Mononuclear cell (primary cell): ENCODE results near the gene FAM156B. TPM values are rescaled to one million over a fixed set of nuclear protein-coding genes. Genes with fewer than 3 reads are reported as not detected.
"Not testable (repeated sequence)": the region's sequence is repeated elsewhere in the genome, so short reads cannot be mapped to it uniquely, and the experiment has no call there.

Experiments
- H3K27me3 ChIP-seq: 2 replicates; pipeline ENCODE4 v1.6.0; 2011; ENCODE audit warnings: low read length, control low read depth; ENCODE audit not compliant: insufficient read depth
- H3K4me1 ChIP-seq: 2 replicates; pipeline ENCODE4 v1.5.1; 2011; ENCODE audit warnings: mild to moderate bottlenecking, low read length, control low read depth; ENCODE audit not compliant: insufficient read depth
- H3K4me3 ChIP-seq: 2 replicates; pipeline ENCODE4 v1.5.1; 2011; ENCODE audit warnings: mild to moderate bottlenecking, low read length, moderate library complexity
- H3K9me3 ChIP-seq: 2 replicates; pipeline ENCODE4 v1.5.1; 2011; ENCODE audit warnings: low read depth, mild to moderate bottlenecking, control low read depth, low read length
- total RNA-seq: library from RNA; depleted of rRNA; stranded (reverse); fragments of >200 nt; gene quantifications from one replicate; pipeline ENCODE4 v1.2.3, GENCODE V29; 2012

Gene FAM156B
- total RNA-seq, 1 donor: 6.2 TPM

DNA sequence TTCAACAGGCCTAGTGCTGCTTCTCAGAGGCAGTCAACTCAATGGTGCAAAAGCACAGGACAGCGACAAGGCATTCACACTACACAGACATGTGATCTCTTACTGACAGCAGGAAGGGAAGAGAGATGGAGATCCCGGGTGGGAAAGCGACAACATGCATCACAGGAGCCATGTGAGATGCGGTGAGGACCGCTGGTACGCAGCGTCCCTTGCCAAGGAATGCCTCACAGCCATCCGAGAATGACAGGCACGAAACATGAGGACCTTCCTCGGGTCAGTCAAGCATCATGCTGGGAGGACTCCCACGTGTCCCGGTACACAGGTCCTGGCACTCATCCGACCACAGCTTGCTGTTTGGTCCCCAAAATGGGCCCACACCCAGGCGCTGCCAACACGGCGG is 50.4 kb downstream of the FAM156B start:
- H3K9me3 ChIP-seq, H3K4me1 ChIP-seq, H3K4me3 ChIP-seq, H3K27me3 ChIP-seq: not testable (repeated sequence)

DNA sequence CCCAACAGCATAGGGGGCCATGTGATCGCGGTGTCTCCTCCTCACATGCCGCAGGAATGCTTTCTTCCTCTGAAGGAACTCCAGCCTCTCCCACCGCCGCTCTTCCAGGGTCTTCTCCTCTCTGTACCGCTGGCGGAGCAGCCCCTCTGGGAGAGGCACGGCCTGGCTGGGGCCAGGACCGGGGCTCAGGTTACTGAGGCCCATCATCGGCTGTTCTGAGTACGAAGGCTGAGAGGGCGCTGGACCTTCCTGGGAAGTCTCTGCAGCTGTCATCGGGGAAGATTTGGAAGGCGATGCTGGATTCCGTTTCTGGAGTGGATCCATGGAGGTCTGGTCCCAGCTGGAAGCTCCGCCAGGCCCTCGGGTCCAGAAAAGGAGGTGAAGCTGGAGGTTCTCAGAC is 51.1 kb downstream of the FAM156B start:
- H3K4me1 ChIP-seq, H3K4me3 ChIP-seq, H3K9me3 ChIP-seq, H3K27me3 ChIP-seq: not testable (repeated sequence)

DNA sequence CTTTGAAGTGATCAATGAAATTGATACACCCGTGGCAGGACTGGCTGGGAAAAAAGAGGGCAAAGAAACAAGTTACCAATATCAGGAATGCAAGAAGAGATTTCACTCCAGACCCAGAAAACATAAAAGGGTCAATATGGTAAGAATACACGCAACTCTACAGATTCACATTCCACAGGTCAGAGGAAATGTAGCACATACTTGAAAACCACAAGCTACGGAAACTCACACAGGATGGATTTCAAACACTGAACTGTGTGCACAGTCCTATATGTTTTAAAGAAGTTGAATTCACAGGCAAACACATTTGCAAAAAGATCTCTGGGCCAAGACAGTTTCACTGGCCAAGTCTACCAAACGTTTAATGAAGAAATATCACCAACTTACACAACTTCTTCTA is 52.2 kb downstream of the FAM156B start:
- not testable (repeated sequence) for H3K9me3 ChIP-seq, H3K4me3 ChIP-seq, H3K4me1 ChIP-seq, H3K27me3 ChIP-seq

DNA sequence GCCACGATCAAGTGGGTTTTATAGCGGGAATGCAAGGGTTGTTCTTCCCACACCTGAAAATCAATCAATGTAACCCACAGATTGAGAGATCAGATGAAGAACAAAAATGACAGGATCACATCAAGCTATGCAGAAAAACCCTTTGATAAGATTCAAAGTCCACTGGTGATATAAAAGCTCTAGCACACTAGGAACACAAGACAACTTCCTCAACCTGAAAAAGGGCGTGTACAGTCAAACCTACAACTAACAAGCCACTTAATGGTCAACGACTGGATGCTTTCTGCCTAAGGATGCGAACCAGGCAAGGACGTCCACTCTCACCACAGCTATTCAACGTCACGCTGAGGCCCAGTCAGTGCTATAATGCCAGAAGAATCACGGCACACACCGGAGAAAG is 52.8 kb downstream of the FAM156B start:
- H3K27me3 ChIP-seq, H3K9me3 ChIP-seq, H3K4me1 ChIP-seq, H3K4me3 ChIP-seq: not testable (repeated sequence)

Other genes with a start within 250 kb of the FAM156B start
- not detected for gene SSX7, start 242.4 kb upstream of the FAM156B start, total RNA-seq
- gene SSX2, start 190.2 kb upstream of the FAM156B start, total RNA-seq: not detected
- gene SSX2B, start 146.1 kb upstream of the FAM156B start, total RNA-seq: not detected
- not detected for gene SPANXN5, start 99.9 kb upstream of the FAM156B start, total RNA-seq
- gene XAGE5, start 86.0 kb upstream of the FAM156B start, total RNA-seq: not detected
- not detected for gene XAGE3, start 29.2 kb upstream of the FAM156B start, total RNA-seq
- 7.8 TPM for gene FAM156A, start 61.2 kb downstream of the FAM156B start, total RNA-seq
- gene GPR173, start 151.5 kb downstream of the FAM156B start, total RNA-seq: under 0.01 TPM
- 93.8 TPM for gene TSPYL2, start 185.0 kb downstream of the FAM156B start, total RNA-seq
- 6.3 TPM for gene KANTR, start 196.8 kb downstream of the FAM156B start, total RNA-seq